Fibroblast of skin of back (primary cell): ENCODE results near the gene EEFSEC. TPM values are rescaled to one million over a fixed set of nuclear protein-coding genes. Genes with fewer than 3 reads are reported as not detected.
A peak's percentile ranks its signal among the peaks of the same experiment; 100 is the strongest.

Source experiments
- DNase-seq: peaks from one replicate; pipeline ENCODE4 v3.0.0-alpha.2; 2013
- polyA plus RNA-seq, 2 experiments: library from polyadenylated mRNA; unstranded; fragments of 120-200 nt; gene quantifications; one replicate each; pipeline ENCODE4 v1.2.1, GENCODE V29; 2013; ENCODE audit not compliant: insufficient read length in 2 of 2

EEFSEC gene, protein sequence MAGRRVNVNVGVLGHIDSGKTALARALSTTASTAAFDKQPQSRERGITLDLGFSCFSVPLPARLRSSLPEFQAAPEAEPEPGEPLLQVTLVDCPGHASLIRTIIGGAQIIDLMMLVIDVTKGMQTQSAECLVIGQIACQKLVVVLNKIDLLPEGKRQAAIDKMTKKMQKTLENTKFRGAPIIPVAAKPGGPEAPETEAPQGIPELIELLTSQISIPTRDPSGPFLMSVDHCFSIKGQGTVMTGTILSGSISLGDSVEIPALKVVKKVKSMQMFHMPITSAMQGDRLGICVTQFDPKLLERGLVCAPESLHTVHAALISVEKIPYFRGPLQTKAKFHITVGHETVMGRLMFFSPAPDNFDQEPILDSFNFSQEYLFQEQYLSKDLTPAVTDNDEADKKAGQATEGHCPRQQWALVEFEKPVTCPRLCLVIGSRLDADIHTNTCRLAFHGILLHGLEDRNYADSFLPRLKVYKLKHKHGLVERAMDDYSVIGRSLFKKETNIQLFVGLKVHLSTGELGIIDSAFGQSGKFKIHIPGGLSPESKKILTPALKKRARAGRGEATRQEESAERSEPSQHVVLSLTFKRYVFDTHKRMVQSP
- 15.7 TPM for polyA plus RNA-seq (2013, experiment 1 of 2; ENCODE audit: insufficient read length)
- 11.3 TPM for polyA plus RNA-seq (2013, experiment 2 of 2; ENCODE audit: insufficient read length)

DNA sequence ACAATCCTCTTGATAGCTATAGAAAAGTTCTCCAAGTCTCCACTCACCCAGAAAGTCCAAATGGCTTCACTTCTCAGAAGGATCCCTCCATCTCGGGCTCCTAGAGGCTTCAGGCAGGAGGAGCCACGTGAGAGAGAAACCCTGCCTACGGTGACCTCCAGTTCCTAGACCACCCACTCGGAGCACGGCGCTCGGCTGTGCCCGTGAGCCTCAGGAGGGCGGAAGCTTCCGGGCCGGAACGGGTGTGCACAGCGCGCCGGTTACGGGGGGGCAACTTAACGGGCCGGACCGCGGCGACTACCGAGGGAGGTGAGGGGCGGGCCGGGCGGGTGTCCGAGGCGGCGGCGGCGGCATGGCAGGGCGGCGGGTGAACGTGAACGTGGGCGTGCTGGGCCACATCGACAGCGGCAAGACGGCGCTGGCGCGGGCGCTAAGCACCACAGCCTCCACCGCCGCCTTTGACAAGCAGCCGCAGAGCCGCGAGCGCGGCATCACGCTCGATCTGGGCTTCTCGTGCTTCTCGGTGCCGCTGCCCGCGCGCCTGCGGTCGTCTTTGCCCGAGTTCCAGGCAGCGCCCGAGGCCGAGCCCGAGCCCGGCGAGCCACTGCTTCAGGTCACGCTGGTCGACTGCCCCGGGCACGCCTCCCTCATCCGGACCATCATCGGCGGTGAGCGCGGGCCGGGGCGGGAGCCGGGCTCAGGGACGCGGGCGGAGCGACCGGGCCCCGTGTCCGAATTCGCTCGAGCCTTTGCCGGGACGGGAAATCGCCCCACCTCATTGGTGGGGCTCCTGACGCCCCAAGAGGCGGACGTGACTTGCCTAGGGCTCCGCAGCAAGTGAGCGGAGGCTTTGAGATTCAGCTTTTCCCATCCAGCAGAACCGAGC is at the start of gene EEFSEC:
Gene EEFSEC (plus strand): TSS at position 326 of the 886 bp plus-strand sequence. CDS start 27 bp downstream, at position 353.
- peak; percentile 79 for DNase-seq

DNA sequence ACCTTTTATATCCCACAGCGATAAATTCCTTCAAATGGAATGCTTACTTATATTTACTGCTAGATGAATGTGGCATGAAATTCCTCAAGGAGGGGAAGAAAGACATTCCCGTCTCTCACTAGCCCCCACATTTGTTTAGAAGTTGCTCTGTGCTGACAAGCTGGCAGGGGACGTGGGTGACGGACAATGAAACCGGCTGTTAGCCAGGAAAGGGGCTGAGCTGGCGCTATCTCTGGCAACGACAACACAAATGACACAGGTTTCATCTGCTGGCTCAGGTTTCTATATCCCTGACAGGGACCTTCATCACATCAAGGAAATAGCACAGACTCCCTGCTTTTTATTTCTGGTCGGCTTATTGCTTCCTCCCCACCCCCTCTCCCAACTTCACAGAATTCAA is 45.4 kb upstream of the EEFSEC start:
- DNase-seq, result no peak

DNA sequence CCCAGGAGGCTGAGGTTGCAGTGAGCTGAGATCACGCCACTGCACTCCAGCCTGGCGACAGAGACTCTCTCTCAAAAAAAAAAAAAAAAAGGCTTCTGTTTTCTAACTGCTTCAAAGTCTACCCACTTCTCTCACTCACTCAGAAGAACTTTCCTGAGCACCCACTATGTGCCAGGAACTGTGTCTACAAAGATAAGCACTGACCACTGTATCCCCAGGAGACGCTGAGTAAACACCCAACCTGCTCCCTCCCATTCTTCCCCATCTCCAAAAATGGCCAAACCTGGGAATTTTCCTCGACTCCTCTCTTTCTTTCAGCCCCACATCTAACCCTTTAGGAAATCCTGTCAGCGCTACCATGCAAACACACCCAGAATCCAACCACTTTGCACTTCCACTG is 42.1 kb upstream of the EEFSEC start:
- DNase-seq, result no peak

DNA sequence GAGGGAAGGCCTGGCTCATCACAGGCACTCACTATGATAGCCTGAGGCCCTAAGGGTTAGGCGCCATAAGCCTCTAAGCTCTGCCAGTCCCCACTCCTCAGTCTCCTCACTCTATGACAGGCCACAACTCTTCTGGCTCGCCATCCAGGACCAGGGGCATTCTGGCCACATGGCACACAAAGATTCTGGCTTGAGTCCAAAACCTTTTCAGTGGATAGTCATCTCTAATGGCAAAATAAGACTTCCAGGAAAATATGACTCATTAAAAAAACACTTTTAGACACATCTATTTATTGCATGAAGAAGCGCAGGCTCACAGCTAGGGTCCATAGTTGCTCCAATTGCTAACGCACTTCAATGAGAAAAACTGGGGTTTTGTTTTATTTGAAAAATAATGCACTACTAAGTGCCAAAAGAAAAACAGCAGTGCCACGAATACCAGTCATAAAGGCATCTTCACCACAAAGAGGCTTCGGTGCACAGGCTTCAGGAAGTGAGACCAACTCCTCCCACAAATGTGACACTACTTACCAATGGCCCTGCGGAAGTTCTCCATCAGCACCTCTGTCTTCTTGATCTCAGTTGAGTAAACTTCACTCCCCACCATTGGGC is 40.8 kb upstream of the EEFSEC start:
- peak; percentile 96 for DNase-seq

DNA sequence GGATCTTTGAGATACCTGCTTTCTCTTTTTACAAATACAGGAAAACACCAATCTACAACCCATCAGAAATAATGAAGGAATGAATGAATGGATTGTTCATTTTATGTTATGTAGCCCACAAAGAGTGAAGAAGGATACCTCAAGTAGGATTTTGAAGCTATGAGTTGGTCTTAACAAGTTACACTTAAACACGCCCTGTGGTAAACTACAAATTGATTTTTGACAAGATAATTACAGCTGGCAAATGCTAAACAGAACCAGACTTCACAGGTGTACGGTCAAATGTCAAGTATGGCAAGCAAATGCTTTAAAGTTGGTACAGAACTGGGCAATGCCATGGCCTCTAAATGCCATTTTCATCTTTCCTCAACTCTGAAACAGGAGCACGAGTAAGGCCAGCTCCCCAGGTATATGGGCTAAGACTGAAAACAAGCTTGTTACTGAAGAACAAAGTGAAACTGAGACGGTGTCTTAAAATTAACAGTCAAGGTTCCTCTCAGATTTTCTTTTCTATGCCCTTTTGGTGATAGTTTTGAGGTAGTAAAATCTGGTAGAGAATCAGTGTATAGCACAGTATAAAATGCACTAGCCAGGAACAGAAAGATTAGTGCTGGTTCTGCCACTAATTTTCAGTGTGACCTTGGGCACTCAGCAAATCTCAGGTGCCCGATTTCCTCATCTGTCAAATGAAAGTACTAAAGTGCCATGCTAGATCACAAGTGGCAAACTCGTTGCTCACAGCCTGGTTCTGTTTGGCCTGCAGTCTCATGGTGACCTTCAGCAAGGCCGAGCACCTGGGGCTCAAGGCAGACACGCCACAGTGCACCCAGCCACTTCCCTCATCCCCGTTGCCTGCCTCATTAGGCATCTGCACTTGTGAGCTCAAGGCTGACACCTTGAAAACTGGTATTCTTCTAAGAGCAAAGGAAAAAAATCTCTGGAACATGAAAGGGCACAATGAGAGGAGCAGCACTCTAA is 39.2 kb upstream of the EEFSEC start:
- no peak for DNase-seq

DNA sequence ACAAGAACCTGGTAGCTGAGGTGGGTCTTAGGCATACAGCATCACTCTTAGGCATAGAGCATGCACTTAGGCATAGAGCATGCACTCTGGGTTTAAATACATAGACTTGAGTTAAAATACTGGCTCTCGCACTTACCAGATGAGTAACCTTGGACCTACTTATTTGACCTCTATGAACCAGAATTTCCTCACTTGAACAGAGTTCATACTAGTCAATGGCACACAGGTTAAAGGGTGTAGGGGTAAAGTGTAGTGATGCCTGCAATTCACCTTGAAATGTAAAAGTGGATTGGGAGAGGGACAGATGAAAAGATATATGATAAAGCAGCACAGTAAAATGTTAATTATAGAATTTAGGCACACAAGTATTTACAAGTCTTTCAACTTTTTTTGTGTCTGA is 31.3 kb upstream of the EEFSEC start:
- DNase-seq, result no peak

DNA sequence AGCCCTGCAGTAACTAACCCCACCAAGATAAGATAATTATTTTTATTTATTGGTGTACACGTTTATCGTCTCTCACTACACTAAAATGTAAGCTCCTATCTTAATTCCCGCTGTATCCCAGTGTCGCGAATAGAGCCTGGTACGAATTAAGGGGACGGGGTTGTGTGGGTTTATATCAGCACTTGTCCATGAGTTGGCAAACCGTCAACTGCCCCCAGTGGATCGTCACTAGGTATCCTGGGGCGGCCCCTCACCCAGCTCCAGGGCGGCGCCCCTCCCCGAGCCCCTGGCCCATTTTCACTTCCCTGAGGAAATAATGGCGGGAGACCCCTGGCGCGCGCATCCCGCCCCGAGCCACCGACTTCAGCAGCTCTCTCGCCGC is 30.1 kb upstream of the EEFSEC start:
- no peak for DNase-seq

DNA sequence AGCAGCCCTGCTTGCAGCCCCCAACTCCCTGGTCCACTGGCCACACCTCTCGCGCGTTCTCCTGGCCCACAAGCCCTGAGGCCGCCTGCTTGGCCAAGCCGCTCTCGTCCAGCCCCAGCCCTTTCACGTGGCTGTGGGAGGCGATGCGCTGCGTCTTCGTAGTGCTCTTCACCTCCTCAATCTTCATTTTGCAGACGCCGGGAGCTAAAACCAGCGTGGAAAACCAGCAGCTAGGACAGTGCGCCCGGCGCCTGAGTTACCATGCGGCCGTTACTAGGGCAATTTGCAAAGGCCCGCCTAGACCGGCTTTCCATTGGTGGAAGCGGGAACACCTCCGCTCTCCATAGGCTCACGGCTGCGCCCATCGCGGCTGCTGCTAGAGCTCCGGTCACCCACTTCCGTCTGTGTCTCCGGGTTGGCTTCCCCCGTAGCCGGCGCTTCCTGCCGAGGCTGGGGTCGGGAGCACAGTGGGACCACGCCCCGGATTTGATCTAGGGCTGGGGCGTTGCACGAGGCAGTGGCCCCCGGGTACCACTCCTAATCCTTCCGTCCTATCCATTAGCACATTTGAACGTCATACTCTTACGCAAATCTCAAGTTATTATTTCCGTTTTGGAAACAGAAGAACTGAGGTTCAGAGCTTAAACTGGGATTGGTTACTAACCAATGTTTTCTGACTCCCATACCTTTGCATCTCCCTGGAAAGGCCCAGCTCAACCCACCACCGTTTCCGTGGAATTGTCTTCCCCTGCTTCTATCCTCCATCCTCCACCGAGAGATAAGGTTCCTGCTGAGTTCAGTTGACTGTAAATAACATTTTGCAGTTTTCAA is 29.5 kb upstream of the EEFSEC start, which contains the start of gene RUVBL1:
Gene RUVBL1 (minus strand): TSS at position 275 of the 831 bp plus-strand sequence. CDS start 88 bp downstream, at position 187.
- DNase-seq, result peak; percentile 98

DNA sequence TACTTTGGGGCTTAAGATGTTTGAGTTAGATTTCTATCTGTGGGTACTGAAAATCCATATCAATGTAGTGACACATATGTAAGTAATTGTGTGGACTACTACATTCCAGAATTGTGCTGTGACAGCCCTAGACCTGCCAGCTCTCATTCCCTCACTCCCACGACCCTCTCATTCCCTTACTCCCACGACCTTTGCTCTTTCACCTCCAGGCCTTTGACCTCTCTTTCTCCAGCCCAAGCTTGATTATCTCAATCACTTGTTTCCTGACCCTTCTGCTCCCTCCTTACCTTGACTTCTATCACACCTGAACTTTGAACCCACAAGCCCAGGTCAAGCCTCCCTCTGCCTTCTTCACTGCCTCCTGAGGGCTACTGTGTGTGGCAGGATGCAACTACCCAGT is 26.0 kb upstream of the EEFSEC start:
- no peak for DNase-seq

DNA sequence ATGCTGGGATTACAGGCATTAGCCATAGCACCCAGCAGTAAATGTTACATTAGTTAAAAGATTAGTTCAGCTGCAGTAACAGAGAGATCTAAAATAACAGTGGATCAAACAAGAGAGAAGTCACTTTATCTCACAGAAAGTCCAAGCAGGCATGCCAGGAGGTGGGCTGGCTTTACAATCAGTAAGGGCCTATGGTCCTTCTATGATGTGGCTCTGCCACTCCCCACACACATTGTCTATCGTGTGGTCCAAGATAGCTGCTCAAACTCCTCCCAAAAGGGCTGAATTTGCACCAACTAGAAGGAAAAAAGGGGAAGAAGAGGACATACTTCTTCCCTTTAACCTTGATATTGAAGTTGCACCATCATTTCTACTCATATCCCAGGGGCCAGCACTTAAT is 25.0 kb upstream of the EEFSEC start:
- no peak for DNase-seq

DNA sequence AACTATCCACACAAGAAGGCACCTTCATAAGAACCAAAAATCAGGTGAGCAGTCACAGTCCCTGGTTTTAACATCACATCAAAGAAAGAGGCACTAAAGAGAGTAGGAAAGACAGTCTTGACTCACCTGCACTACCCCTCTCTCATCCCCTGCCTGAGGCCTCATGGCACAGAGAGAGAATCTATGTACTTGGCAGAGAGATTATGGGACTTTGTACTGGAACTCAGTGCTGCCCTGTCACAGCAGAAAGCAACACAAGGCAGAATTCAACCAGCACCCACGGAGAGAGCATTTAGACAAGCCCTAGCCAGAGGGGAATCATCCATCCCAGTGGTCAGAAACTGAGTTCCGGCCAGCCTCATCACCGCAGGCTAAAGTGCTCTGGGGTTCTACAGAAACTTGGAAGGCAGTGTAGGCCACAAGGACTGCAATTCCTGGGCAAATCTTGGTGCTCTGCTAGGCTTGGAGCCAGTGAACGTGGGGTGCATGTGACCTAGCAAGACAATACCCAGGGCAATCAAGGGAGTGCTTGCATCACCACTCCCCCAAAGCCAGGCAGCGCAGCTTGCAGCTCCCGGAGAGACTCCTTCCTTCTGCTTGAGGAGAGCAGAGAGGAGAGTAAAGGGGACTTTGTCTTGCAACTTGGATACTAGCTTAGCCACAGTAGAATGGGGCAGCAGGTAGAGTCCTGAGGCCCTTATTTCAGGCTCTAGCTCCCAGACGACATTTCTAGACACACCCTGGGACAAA is 21.2 kb upstream of the EEFSEC start:
- DNase-seq, result no peak

DNA sequence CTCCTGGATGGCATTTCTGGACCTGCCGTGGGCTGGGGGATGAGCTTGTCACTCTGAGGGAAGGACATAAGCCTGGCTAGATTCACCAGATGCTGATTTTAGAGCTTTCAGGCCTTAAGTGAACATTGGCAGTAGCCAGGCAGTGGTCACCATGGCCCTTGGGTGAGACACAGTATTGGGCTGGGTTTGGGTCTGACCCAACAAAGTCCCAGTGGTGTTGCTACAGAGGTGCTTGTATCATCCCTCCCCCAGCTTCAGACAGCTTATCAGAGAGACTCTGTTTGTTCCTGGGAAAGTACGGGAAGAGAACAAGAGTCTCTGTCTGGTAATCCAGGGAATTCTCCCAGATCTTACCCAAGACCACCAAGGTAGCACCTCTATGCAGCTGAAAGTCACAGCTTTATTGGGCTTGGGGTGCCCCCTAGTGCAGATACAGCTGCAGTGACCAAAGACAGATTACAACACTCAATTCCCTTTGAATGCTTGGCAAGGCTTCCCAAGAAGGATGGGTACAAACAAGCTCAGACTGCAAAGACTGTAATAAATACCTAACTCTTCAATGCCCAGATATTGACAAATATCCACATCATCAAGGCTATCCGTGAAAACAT is 19.9 kb upstream of the EEFSEC start:
- DNase-seq, result peak; percentile 67

DNA sequence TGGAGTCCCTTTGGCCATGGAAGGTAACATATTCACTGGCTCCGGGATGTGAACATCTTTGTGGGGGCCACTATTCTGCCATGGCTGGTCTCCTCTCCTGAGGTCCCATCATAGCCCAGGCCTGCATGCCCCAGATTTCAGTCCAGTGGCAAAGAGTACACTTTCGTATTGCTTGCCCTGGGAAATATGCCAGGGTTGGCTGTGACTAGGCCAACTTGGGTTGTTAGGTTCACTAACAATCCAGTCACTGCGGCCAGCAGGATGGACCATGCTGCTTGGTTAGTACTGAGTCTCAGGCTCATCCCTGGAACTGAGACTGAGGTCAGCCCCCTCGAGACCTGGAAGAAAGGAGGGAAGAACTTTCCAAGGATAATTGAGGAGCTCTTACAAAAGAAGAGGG is 9.8 kb upstream of the EEFSEC start:
- DNase-seq, result no peak

DNA sequence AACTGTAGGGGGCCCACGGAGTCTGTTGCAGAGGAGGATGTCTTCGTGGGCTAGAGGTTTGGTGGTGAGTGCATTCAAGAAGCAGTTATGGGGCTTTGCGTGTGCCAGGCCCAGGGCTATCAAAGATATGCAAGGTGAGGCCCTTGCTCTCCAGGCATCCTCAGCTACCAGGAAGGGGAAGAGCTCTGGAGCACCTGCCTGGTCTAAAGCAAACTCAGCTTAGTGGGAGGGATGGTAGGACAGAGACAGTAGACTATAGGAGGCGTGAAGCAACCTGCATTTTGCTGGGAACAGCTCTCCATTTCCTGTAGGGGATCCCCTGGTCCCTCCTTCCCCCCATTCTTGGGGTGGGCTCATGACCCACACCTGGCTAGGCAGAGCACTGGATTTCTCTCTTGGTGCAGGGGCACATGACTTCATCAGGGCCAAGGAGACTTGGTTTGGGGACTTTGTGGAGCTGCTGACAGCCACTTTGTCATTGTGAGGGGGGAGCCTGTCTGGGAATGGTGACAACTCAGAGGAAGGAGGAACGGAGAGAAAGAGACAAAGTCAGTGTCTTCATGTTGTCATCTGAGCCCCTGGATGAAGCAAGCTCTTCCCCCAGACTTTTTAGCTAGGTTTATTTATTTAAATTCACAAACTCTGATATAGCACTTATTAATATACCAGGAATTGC is 8.6 kb upstream of the EEFSEC start:
- no peak for DNase-seq

DNA sequence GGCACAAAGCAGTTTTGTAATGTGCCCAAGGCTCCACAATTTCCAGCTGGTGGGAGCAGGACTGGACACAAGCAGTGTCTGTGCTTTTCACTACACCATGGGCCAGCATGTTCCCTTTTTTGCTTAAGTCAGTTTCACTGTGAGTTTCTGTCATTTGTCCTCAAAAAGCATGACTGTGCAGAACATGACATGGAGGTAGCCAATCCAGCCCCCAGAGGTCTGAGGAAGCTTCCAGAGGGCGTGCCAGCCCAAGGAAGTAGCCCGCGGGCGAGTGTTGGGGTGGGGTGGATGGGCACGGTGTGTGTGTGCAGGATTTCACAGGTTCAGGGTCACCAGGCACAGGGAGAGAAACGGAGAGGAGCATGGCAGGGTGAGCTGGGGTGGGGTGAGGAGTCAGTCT is 8.0 kb upstream of the EEFSEC start:
- DNase-seq, result no peak

DNA sequence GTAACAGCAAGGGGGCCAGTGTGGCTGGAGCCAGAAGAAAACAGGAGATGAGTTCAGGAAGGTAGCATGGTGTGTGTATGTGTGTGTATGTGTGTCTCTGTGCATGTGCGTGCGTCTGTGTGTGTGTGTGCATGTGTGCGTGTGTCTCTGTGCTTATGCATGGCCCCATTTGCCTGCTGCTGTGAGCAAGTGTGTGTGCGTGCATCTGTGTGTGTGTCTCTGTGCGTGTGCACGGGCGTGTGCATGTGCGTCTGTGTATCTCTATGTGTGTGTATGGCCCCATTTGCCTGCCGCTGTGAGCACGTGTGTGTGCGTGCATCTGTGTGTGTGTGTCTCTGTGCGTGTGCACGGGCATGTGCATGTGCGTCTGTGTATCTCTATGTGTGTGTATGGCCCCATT is 7.1 kb upstream of the EEFSEC start:
- no peak for DNase-seq

DNA sequence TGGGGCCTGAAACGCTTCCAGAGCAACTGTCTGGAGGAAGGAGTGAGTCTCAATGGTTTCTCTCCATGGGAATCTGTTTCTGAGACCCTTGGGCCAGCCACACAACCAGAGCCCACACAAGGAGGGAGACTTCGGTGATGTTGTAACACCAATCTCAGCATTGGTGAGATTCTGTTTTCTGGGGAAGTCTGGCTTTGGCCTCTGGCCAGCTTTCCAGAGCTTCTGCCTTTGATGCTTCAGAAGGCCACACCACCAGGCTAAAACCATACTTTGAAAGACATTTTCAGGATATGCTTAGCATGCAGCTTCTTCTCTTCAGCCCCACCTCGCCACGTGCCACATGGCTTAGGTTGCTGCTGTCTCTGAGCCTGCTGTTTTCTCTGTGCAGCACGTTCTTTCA is 3.6 kb upstream of the EEFSEC start:
- no peak for DNase-seq

DNA sequence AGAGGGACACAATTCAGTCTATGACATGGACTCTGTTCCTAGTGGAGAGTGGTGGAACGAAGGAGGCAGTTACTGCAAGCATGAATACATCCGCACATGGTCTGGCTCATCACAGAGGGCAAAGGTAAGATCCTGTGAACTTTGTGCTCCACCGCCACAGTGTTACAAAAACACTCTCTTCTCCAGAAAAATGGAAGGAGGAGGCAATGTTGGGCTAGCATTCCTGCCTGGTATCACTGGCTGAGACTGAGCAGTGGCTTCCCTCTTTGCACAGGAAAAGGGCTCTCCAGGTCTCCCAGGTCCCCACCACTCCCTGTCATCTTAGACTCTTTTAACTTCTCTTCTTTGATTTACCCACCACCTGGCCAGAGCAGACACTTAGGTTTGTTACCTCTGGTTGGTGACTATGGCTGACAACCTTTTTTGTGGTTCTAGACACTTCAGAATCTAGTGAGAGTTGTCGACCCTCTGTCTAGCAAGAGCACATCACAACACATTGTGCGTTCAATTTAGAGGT is 1.5 kb upstream of the EEFSEC start:
- no peak for DNase-seq
